GM13976 (cell line): ENCODE results near the gene ZNF532.
"Not testable (repeated sequence)": the region's sequence is repeated elsewhere in the genome, so short reads cannot be mapped to it uniquely, and the experiment has no call there.

ENCODE experiments used
- DNase-seq: peaks from one replicate; pipeline ENCODE4 v3.0.0; 2012; ENCODE audit warnings: low spot score
- CTCF ChIP-seq: IDR thresholded peaks from 2 replicates; pipeline ENCODE4 v1.5.1; 2012; ENCODE audit warnings: borderline replicate concordance, mild to moderate bottlenecking; ENCODE audit not compliant: insufficient read depth; ENCODE audit errors: extremely low read depth, missing control alignments, control extremely low read depth
- in situ Hi-C: fragments of 300-500 bp; cut with MboI; formaldehyde crosslinking; loops from one replicate; pipeline ENCODE4 v1.12.0; 2022; ENCODE audit warnings: low sequenced_read_pairs, mixed read lengths, inconsistent platforms; ENCODE audit not compliant: unreplicated experiment

Gene ZNF532

GRCh38 chr18:58911766-58912165 lies 47.1 kb downstream of the ZNF532 start:
- peak; percentile 41 for DNase-seq
- in situ Hi-C loops = no loop called here
- TF ChIP-seq CTCF = no peak

DNA sequence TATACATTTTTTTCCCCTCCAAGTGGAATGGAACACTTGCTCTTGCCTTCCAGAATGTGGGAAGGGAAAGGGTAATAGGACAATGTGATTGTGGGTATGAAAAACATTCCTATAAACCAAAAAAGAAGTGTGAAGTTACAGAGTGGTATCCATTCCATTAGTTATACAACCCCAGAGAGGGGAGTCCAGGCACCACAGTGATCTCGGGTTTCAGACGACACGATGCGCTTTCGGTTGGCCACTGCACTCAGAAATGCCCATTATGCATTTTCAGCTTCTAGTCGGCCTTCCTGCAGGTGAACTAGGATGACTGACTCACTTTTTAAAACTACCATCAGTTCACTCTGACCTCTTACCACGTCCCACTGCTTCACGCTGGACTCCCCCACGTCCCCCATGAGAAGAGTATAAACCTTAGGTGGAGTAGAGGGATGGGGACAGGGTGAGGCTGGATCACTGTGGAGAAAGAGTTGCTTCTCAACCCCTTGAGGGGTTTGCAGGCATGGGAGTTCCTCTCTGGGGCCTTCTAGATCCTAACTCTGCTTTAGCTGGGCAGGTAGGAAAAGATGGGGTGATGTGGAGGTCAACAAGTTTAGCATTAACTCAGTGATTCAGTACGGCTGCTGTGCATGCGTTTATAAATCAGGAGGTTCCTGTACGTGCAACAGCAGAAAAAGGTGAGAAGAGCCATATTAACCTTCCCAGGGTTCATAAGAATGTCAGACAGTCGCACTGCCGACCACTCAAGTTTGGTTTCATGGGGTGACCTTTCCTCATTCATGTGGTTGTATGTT lies 50.5 kb downstream of the ZNF532 start:
- DNase-seq = no peak
- TF ChIP-seq CTCF = no peak
- in situ Hi-C loops = no loop called here

GRCh38 chr18:58915995-58916394 lies 51.3 kb downstream of the ZNF532 start:
- in situ Hi-C loops = no loop called here
- DNase-seq = no peak
- TF ChIP-seq CTCF = no peak

DNA sequence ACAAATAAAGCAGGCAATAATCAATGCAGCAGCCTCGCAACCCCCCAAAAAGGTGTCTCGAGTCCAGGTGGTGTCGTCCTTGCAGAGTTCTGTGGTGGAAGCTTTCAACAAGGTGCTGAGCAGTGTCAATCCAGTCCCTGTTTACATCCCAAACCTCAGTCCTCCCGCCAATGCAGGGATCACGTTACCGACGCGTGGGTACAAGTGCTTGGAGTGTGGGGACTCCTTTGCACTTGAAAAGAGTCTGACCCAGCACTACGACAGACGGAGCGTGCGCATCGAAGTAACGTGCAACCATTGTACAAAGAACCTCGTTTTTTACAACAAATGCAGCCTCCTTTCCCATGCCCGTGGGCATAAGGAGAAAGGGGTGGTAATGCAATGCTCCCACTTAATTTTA lies 55.3 kb downstream of the ZNF532 start:
- in situ Hi-C loops, DNase-seq: not testable (repeated sequence)

- DNase-seq = no peak
- in situ Hi-C loops = no loop called here
- no peak for TF ChIP-seq CTCF
Measured at GRCh38 chr18:58922995-58923394, 58.3 kb downstream of the ZNF532 start.

DNA sequence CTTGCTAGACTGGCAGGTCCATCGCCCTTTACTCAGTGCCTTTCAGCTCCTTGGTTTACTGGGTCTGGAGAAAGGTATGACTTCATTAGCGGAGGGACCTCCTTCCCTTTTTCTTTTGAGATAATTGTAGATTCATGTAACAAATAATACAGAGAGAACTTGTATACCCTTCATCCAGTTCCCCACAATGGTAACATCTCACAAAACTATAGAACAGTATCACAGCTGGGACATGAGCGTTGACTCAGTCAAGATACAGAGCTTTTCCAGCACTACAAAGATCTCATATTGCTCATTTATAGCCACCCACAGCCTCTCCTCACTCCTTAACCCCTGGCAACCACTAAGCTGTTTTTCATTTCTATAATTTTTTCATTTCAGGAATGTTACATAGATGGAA lies 59.8 kb downstream of the ZNF532 start:
- DNase-seq = no peak
- in situ Hi-C loops = no loop called here
- TF ChIP-seq CTCF = no peak

DNA sequence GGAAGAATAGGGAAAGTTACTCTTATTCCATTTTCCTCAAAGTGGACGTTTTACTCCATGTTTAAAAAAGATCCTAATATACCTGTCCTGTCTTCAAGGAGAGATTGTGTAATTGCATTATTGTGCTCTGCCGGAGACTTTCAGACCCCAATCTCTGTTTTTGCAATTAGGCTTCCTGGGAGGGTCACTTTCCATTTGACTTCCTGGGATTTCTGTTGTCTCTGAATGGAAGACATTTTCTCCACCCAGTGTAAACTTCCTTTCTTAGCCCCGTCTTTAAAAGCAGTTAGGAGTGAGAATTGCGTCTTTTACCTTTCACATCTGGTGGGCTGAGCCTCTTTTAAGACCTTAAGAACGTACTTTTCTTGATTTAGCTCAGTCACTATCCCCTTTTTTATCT lies 63.0 kb downstream of the ZNF532 start:
- no peak for TF ChIP-seq CTCF
- in situ Hi-C loops = no loop called here

More for the DNA sequence above, 63.0 kb downstream of the ZNF532 start:
- no peak for DNase-seq
